ENCODE measurements around the gene XYLT1.

Gene XYLT1

DNA sequence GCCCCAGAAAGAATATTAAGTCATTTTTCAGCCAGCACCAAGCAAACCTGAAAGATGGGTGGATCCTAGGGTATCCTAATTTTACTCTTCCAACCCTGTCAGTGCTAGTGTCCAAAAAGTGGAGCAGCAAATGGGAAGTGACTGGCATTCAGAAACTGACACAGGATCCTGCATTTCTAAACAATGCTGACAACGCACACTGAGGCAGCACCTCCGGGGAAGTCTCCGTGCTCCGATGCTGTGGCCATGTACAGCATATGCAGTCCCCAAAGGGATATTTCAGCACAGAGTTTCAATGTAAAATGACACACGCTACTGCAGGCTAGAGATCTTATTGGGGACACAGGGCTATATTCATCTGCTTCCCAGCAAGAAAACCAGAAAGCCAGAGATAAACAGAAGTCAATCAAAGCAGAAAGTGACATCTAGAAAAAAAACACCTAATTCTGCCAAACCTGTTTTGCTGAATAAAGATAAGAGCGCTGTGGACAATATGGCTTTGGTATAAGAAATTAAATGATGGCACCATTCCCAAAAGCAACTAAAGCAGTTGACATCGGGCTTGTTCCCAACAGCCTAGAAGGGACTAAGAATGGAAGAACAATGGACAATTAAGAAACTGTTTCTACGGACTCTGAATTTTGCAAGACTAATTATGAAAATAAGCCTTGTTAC is 17.3 kb downstream of the XYLT1 start:
- POLR2A ChIA-PET (ENCODE audit: low non-redundant PET), result no interaction called here
- CTCF ChIA-PET, result interaction anchor here (0.6 kb wide), 2 partner anchors 11 to 647 kb away, joined by 6 read pairs; no protein-coding TSS in a partner anchor
- DNase-seq (ENCODE audit: low spot score), result no peak
- TF ChIP-seq, protein P1, sequence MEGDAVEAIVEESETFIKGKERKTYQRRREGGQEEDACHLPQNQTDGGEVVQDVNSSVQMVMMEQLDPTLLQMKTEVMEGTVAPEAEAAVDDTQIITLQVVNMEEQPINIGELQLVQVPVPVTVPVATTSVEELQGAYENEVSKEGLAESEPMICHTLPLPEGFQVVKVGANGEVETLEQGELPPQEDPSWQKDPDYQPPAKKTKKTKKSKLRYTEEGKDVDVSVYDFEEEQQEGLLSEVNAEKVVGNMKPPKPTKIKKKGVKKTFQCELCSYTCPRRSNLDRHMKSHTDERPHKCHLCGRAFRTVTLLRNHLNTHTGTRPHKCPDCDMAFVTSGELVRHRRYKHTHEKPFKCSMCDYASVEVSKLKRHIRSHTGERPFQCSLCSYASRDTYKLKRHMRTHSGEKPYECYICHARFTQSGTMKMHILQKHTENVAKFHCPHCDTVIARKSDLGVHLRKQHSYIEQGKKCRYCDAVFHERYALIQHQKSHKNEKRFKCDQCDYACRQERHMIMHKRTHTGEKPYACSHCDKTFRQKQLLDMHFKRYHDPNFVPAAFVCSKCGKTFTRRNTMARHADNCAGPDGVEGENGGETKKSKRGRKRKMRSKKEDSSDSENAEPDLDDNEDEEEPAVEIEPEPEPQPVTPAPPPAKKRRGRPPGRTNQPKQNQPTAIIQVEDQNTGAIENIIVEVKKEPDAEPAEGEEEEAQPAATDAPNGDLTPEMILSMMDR (conservative IDR thresholded peaks at IDR 0.05; ENCODE audit: low read depth), result no peak
- H3K27ac ChIP-seq, result no peak overlapping the region

DNA sequence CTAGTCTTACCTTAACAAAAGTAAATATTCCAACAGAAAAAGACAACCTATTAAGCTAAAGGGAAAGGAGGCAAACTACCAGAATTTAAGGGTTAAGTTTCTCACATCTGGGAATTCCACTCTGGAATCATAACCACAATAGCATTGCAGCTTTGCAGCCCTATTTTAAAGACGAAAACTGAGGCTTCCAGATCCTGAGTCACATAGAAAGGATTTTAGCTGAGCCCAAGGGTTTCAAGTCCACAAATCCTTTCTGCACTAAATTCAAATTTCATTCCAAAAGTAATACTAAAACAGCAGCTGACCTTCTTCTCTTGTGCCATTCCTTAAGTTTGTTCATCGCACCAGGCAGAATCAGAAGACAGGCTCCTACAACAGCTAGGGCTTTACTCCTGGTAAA is 17.8 kb downstream of the XYLT1 start:
- CTCF ChIA-PET, result interaction anchor here (0.6 kb wide), 2 partner anchors 12 to 647 kb away, joined by 6 read pairs; no protein-coding TSS in a partner anchor

DNA sequence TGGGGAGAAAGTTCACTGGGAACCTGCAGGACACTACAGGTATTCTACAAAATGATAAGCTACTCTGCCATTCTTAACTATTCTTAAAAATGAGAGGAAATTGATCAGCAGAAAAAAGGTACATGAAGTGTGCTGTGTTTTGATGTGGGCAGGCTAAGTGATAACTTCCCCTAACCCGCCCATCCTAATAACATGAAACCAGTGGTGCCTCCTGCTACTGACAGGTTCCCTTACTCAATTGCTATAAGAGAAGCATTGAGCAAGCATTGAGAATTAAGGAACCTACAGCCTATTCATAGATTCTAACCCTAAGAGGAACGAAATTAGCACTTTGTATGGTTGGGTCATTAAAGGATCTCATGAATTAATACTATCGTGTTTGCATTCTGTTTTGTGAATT is 18.9 kb downstream of the XYLT1 start:
- CTCF ChIA-PET, result no interaction called here
- H3K27ac ChIP-seq, result no peak overlapping the region
- POLR2A ChIA-PET (ENCODE audit: low non-redundant PET), result no interaction called here
- DNase-seq (ENCODE audit: low spot score), result no peak
- TF ChIP-seq, protein P1 (conservative IDR thresholded peaks at IDR 0.05; ENCODE audit: low read depth), result no peak

More for the DNA sequence above, 17.8 kb downstream of the XYLT1 start:
- H3K27ac ChIP-seq, result no peak overlapping the region
- no peak for DNase-seq (ENCODE audit: low spot score)
- POLR2A ChIA-PET (ENCODE audit: low non-redundant PET), result no interaction called here
- TF ChIP-seq, protein P1 (conservative IDR thresholded peaks at IDR 0.05; ENCODE audit: low read depth), result no peak

DNA sequence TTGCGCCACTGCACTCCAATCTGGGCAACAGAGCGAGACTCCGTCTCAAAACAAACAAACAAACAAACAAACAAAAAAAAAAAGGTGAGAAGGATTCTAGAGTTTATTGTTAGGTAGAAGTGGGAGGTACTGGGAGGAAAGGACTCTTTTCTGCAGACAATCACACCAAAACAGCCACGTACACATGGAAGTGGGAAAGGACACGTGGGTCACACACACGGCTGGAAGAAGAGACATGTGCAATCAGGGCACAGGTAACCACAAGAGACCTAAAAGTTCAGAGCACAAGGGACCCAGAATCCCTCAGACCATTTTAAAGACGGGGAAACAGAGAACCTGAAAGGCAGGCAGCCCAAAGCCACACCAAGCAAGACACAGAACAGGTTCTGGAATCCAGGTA is 20.5 kb downstream of the XYLT1 start:
- CTCF ChIA-PET, result interaction anchor here (0.6 kb wide), 1 partner anchor 10 kb away, joined by 4 read pairs; no protein-coding TSS in a partner anchor
- TF ChIP-seq, protein P1 (conservative IDR thresholded peaks at IDR 0.05; ENCODE audit: low read depth), result no peak
- POLR2A ChIA-PET (ENCODE audit: low non-redundant PET), result no interaction called here
- no peak for DNase-seq (ENCODE audit: low spot score)
- no peak overlapping the region for H3K27ac ChIP-seq

DNA sequence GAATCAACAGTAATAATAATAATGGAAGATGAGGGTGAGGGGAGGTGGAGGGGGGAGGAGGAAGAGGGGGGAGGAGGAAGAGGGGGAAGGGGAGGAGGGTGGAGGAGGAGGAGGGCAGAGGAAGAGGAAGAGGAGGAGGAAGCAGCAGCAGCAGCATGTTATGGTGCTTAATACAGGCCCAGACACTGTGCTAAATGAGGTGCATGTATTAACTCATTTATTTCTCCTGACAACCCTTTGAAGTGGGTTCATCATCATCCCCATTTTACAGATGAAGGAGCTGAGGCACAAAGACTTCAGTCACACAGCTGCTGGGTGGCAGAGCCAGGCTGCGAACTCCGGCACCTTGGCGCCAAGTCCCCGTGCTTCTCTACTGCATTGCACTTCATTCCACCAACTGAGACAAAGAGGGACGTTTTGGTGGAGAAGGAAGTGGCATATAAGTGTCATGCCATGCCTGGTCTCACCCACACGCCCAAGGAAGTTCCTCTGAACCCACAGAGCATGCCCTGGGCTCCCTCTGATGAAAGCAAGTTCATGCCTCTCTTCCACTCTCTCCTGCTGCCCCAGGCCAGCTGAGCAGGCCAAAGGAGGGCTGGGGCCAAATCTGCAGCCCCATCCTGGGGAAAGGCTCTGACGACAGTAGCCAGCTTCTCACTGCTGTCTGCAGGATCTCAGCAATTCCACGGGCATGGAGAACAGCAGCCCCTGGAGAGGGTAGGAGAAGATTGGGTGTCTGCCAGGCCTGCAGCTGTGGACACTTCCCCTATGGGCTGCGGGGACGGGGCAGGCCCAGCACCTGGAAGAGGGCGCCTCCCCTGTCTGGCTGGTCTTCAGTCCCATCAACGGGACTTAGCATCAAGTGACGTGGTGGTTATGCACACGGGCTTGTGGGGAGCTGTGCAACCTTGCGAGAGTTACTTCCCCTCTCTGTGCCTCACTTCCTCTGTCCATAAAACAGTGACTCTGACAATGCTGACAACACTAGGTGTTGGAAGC is 21.8 kb downstream of the XYLT1 start:
- DNase-seq (ENCODE audit: low spot score), result no peak
- H3K27ac ChIP-seq, result no peak overlapping the region
- ChIA-PET POLR2A (ENCODE audit: low non-redundant PET) (no interaction called here), CTCF (no interaction called here)
- TF ChIP-seq, protein P1 (conservative IDR thresholded peaks at IDR 0.05; ENCODE audit: low read depth), result no peak

DNA sequence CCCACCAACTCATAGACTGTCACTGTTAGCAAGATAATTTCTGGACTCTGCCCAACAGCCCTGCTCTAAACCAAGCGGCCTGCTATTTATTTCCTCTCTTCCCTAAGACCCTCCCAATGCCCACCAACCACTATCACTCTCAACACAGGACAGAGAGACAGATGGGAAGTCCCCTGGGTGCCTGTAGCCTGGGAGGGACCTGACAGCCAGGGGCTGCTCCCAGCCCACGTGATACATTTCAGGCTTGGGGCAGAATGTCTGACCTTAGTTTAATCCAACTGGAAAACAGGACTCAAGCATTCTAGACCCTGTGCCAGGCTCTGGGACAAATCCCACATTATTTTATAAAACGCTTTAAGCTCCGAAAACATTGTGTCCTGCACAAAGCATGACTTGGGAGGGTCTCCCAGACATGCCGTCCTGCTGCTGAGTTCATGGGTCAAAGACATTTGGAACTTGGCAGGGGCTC is 23.6 kb downstream of the XYLT1 start:
- no peak overlapping the region for H3K27ac ChIP-seq
- DNase-seq (ENCODE audit: low spot score), result no peak
- CTCF ChIA-PET, result interaction anchor here (0.6 kb wide), 1 partner anchor 47 kb away, joined by 3 read pairs; no protein-coding TSS in a partner anchor
- TF ChIP-seq, protein P1 (conservative IDR thresholded peaks at IDR 0.05; ENCODE audit: low read depth), result no peak
- POLR2A ChIA-PET (ENCODE audit: low non-redundant PET), result no interaction called here
